Fibroblast of skin of right biceps (primary cell): Measurements from ENCODE around the gene PEX10.

Source experiments
- DNase-seq: peaks from one replicate; pipeline ENCODE4 v3.0.0-alpha.2; 2013

Gene PEX10

GRCh38 chr1:2403273-2403672 is 9.1 kb downstream of the PEX10 start:
- DNase-seq: no peak

GRCh38 chr1:2402420-2402819 is 9.9 kb downstream of the PEX10 start:
- no peak for DNase-seq

- DNase-seq: no peak
Observed at GRCh38 chr1:2400950-2401649, 11.3 kb downstream of the PEX10 start.

- DNase-seq: no peak
Observed at GRCh38 chr1:2400576-2400909, 11.8 kb downstream of the PEX10 start.

- DNase-seq: no peak
Observed at GRCh38 chr1:2399890-2400575, 12.3 kb downstream of the PEX10 start.

GRCh38 chr1:2398871-2399270 is 13.5 kb downstream of the PEX10 start:
- DNase-seq: no peak

- DNase-seq: no peak
Observed at GRCh38 chr1:2397007-2397679, 15.2 kb downstream of the PEX10 start.

- no peak for DNase-seq
Observed at GRCh38 chr1:2396476-2396875, 15.9 kb downstream of the PEX10 start.

GRCh38 chr1:2396059-2396458 is 16.3 kb downstream of the PEX10 start:
- DNase-seq: no peak

- DNase-seq: no peak
Observed at GRCh38 chr1:2395245-2395644, 17.1 kb downstream of the PEX10 start.

- DNase-seq: no peak
Observed at GRCh38 chr1:2394761-2395160, 17.6 kb downstream of the PEX10 start.

- no peak for DNase-seq
Observed at GRCh38 chr1:2394220-2394619, 18.1 kb downstream of the PEX10 start.

- DNase-seq: no peak
Observed at GRCh38 chr1:2393471-2393877, 18.9 kb downstream of the PEX10 start.

GRCh38 chr1:2392686-2393085 is 19.7 kb downstream of the PEX10 start:
- no peak for DNase-seq

GRCh38 chr1:2391931-2392509 is 20.3 kb downstream of the PEX10 start:
- no peak for DNase-seq

- DNase-seq: peak; percentile 99
Observed at GRCh38 chr1:2391041-2391930, 21.1 kb downstream of the PEX10 start, which contains the start of the genes MORN1 and RER1. TSS of gene MORN1 (minus strand) at chr1:2391554. CDS start at chr1:2391533, 21 bp downstream. TSS of gene RER1 (plus strand) at chr1:2391841. CDS start at chr1:2395791, 3,950 bp downstream.

GRCh38 chr1:2389644-2390043 is 22.7 kb downstream of the PEX10 start:
- DNase-seq: no peak

- DNase-seq: no peak
Observed at GRCh38 chr1:2388004-2388913, 24.1 kb downstream of the PEX10 start.

GRCh38 chr1:2386636-2387611 is 25.4 kb downstream of the PEX10 start:
- no peak for DNase-seq

- no peak for DNase-seq
Observed at GRCh38 chr1:2385606-2386280, 26.6 kb downstream of the PEX10 start.
